Measurements from ENCODE around the gene CXXC1. TPM values are rescaled to one million over a fixed set of nuclear protein-coding genes. Genes with fewer than 3 reads are reported as not detected.
A peak's percentile ranks its signal among the peaks of the same experiment; 100 is the strongest.
"Not testable (repeated sequence)": the region's sequence is repeated elsewhere in the genome, so short reads cannot be mapped to it uniquely, and the experiment has no call there.

CXXC1 gene
- 33.5 TPM for total RNA-seq
- long read RNA-seq, transcript CXXC1-201 (15 exons, 2,936 nt) = major isoform, 24 of 45 reads
- long read RNA-seq, partial matches to known transcripts = 6 of 45 reads
- long read RNA-seq, other reads (novel, unspliced or antisense) = 9 of 45 reads

GRCh38 chr18:50287441-50288347 lies at the start of gene CXXC1:
CXXC1 (minus strand) TSS chr18:50287692; CDS start chr18:50287589, 103 bp downstream.
- peak; percentile 98 for DNase-seq (ENCODE audit: low spot score)
- intact Hi-C loops (cut with DNase I) = loop anchor here (2.0 to 10.0 kb wide), 2 partner anchors 21 to 793 kb away; partner anchors contain the start of genes CFAP53 and RPL17

DNA sequence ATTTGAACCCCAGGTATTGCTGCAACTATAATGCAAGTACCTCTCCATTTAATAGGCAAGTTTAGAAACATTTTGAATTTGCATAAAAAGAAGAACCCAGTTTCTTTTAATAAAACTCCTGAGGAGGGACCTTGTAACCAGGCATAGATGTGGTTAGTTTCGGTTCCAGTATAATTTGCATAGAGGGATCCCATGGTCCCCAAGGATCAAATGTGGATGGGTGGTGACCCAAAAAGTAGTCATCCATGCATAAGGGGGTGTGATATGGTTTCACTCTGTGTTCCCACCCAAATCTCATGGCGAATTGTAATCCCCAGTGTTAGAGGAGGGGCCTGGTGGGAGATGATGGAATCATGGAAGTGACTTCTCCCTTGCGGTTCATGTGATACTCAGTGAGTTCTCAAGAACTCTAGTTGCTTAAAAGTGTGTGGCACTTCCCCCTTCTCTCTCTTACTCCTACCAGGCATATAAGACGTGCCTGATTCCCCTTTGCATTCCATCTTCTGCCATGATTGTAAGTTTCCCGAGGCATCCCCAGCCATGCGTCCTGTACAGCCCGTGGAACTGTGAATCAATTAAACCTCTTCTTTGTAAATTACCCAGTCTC lies 47.2 kb upstream of the CXXC1 start:
- intact Hi-C loops (cut with DNase I) = no loop called here
- no peak for DNase-seq (ENCODE audit: low spot score)

GRCh38 chr18:50331691-50332090 lies 44.2 kb upstream of the CXXC1 start:
- DNase-seq (ENCODE audit: low spot score) = no peak

DNA sequence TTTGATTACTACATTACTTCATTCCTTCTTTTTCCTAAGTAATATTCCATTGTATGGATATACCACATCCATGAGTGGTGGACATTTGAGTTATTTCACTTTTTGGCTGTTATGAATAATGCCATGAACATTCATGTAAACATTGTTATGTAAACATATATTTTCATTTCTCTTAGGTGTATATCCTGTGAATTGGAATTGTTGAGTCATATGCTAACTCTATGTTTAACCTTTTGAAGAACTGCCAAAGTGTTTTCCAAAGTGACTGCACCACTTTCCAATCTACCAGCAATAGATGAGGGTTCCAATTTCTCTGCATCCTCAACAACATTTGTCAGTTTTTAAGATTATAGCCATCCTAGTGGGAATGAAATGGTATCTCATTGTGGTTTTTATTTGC lies 42.7 kb upstream of the CXXC1 start:
- intact Hi-C loops (cut with DNase I) = no loop called here
- DNase-seq (ENCODE audit: low spot score) = no peak

More at GRCh38 chr18:50331691-50332090, 44.2 kb upstream of the CXXC1 start:
- intact Hi-C loops (cut with DNase I) = no loop called here

GRCh38 chr18:50327983-50328382 lies 40.5 kb upstream of the CXXC1 start:
- intact Hi-C loops (cut with DNase I) = no loop called here
- no peak for DNase-seq (ENCODE audit: low spot score)

DNA sequence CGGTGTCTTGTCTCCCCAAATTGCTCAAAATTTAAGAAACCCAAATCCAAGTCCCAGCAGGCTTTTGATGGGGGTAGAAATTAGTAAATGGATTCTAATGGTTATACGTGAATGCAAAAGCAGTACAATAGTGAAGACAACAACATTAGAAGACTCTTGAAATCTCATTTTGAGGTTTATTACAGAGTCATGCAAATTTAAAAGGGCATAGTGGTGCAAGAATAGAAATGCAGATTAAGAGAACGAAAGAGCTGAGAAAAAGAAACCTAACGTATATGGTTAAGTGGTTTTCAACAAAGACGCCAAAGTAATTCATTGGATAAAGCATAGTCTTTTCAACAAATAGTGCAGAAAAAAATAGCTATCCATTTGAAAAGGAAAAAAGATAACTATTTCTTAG lies 33.2 kb upstream of the CXXC1 start:
- intact Hi-C loops (cut with DNase I) = no loop called here
- DNase-seq (ENCODE audit: low spot score) = no peak

DNA sequence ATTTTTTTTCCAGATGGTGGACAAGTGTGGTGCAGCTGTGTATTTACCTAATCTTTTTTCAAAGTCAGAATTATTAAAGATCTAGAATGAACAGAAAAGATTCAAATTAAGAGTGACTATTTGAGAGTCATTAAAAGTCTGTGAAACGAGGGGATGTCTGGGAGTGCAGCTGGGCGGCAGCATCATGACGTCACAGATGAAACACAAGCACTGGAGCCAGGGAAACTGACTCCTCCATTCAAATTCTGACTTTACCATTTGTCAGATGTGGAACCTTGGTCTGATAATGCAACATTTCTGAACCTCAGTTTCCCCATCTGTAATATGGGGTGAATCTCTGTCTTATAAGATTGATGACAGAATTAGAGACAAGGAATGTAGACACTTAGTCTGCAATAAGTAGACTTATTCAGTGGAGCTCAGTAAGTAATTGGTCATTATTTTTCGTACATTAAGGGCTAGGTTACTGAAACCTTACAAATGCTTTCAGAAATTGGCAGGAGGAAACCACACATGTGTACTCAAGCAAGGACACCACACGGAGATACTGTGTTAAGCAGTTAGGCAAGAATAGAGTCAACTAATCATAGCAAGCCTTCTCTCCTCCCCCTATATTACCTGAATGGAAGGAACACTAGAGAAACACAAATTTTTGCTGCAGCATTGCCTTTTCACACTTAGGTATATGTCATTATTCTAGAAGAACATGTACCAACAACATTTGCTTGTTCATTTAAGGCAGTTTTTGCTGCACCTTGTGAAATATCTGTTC lies 27.8 kb upstream of the CXXC1 start:
- intact Hi-C loops (cut with DNase I) = no loop called here
- DNase-seq (ENCODE audit: low spot score) = no peak

- DNase-seq (ENCODE audit: low spot score) = no peak
- intact Hi-C loops (cut with DNase I) = no loop called here
These were observed 26.5 kb upstream of the CXXC1 start for GRCh38 chr18:50313873-50314460.

DNA sequence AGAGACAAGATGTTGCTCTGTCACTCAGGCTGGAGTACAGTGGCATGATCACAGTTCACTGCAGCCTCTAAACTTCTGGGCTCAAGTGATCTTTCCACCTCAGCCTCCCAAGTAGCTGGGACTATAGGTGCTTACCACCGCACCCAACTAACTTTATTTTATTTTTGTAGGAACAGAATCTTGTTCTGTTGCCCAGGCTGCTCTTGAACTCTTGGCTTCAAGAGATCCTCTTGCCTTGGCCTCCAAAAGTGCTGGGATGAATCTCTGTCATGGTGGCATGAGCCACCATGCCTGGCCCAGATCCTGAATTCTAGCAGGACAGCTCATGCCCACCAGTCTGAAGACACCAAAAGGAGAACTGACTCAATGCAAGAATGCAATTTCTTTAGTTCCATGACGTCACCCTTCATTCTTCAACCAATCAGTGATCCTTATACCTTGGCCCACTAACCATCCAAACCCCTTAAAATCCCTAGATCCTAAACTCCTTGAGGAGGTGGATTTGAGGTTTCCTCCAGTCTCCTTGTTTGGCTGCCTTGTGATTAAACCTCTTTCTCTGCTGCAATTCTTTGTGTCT lies 25.6 kb upstream of the CXXC1 start:
- DNase-seq (ENCODE audit: low spot score) = no peak
- intact Hi-C loops (cut with DNase I) = no loop called here

DNA sequence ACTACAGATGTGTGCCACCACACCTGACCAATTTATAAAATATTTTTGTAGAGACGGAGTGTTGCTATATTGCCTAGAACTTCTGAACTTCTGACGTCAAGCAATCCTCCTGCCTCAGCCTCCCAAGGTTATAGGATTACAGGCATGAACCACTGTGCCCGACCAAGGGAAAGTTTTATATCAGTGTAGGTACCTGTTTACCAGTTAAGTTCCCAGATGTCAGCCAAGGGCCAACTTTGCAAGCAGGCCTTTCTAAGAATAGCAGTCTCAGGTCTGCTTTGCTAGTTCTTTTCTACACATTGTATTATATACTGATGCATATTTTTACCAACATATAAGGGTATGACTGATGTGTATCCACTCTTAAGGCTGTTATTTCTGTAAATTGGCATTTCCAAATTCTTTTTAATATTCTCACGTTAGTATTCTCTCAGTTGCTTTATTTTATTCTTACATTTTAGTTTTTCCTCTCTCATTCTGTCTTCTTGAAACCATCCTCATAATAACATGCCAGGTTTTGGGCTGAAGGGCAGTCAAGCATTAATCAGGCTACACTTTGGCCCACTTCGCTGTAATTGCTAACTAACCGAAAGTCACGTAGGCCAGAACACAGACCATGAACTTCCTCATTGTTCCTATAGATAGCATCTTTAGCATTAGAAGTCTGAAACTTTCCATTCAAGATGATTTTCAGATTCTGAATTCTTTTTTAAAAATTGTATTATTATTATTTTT lies 25.0 kb upstream of the CXXC1 start:
- DNase-seq (ENCODE audit: low spot score) = no peak
- intact Hi-C loops (cut with DNase I) = no loop called here

DNA sequence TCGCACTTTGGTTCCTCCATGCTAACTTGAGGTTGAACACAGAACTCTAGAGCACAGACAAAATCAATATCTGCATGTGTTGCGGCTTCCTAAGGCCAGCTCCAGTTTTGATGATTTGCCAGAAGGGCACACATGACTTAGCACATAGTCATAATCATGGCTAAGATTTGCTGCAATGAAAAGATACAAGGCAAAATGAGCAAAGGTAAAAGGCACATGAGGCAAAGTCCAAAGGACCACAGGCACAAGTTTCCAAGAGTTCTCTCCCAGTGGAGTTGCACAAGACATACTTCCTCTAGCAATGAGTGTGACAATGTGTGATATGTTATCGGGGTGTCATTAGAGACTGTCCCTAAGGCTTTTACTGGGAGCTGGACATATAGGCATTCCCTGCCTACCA lies 24.2 kb upstream of the CXXC1 start:
- DNase-seq (ENCODE audit: low spot score) = no peak
- intact Hi-C loops (cut with DNase I) = no loop called here

DNA sequence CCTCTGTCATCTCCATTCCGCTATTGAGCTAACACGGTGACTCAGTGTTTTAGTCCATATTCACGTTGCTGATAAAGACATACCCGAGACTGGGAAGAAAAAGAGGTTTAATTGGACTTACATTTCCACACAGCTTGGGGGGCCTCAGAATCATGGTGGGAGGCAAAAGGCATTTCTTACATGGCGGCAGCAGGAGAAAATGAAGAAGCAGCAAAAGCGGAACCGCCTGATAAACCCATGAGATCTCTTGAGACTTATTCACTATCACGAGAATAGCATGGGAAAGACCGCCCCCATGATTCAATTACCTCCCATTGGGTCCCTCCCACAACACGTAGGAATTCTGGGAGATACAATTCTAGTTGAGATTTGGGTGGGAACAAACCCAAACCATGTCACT lies 22.6 kb upstream of the CXXC1 start:
- no peak for DNase-seq (ENCODE audit: low spot score)

DNA sequence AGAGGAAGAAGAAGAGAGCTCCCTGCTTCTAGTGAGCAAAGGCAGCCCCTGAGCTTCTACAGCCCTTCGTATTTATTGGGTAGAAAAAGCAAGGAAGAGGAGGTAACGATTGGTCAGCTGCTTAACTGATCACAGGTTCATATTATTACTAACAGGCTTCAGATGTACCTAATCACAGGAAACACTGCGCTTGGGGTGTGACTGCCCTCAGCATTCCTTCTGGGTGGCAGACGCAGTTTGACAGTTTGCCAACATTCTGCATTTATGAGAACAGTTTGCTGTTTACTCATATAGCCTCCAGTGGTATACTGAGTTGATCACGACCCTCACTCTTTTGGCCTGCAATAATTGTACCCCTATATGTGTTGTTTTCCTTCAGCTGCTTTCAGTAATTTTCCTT lies 21.4 kb upstream of the CXXC1 start:
- intact Hi-C loops (cut with DNase I); DNase-seq (ENCODE audit: low spot score): not testable (repeated sequence)

More for the DNA sequence above, 22.6 kb upstream of the CXXC1 start:
- intact Hi-C loops (cut with DNase I) = no loop called here

DNA sequence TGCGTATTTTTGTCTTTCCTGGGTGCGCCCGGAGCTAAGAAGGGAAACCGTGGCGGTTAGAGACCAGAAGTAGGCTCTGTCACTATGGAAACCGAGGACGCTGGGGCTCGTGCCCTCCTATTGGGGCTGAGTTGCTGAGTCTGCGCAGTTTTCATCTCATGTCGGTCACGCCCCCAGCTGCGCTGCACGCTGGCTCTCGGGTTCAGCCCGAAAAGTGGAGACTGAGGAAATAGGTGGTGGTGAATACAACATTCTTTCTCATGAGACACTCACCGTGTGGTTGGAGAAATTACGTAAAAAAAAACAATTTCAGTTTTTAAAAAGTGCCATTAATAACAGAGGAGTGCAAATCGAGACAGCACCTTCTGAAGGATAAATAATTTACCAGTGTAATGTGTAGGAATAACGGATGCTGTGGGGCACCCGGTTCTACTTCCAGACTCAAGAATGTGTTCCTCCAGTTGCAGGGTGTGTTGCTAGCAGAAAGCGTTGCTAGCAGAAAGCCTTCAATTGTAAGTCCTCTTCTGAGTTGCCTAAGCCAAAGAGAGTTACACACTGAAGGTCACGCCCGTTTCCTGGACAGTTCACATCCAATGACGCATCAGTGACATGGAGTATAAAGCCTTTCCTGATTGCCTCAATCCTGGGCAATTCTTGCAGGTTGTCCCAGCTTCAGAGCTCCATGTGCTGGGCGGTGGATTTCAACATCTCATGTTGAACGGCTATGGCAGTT lies 20.4 kb upstream of the CXXC1 start:
- DNase-seq (ENCODE audit: low spot score) = peak; percentile 93
- intact Hi-C loops (cut with DNase I) = no loop called here

DNA sequence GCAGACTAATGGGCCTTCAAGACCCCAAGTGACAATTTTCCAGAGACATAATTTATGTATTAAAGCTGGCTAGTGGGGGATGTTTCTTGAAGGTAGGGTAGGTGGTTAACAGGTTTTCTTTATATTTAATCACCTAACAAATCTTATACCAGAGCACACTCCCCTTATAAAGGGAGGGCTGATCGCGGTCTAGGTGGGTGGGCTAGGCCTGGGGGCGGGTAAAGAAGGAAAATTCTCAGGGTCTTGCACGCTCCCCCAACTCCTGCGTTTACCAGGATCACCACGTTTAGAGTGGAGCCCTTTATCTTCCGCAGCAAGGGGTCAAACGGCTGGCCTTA lies 19.9 kb upstream of the CXXC1 start:
- intact Hi-C loops (cut with DNase I) = no loop called here
- no peak for DNase-seq (ENCODE audit: low spot score)

DNA sequence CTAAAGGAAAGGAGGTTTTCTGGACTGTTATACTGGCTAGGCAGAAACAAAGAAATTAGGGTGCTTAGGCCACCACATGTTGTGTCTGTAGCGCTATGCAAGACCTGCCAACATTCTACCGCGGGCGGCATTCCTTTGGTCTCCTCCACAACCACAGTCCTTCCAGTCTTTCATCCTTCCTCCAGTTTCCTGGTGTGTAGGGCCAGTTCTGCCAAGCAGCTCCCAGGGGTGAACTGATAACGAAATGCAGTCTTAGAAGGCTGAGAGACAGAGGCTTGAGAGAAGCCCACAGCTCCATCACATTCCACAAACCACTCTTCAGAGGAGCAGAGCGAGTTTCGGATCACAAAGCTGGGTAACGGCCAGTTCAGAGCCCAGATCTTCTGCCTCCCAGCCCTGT lies 19.5 kb upstream of the CXXC1 start:
- intact Hi-C loops (cut with DNase I) = no loop called here
- no peak for DNase-seq (ENCODE audit: low spot score)

DNA sequence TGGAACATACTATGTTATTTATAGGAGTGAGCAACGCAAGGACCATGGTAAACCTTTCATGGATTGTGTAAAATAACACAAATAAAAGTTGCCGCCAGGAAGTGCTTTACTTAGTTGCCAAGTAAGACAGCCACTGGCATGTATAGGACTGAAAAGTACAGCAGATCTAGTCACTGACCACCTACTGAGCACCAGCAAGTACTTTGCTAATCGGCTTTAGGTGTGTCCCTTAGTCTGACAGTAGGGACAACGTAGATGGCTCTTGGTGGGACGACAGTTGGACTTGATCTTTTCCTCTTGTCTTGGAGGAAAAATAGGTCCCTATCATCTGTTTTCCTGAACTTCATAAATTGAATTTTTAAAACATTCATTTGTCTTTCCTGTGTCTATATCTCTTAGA lies 13.6 kb upstream of the CXXC1 start:
- no peak for DNase-seq (ENCODE audit: low spot score)
- intact Hi-C loops (cut with DNase I) = no loop called here
